Renal cortical epithelial cell (primary cell): ENCODE data around the gene SHANK1. TPM values are rescaled to one million over a fixed set of nuclear protein-coding genes. Genes with fewer than 3 reads are reported as not detected.
"Not testable (repeated sequence)": the region's sequence is repeated elsewhere in the genome, so short reads cannot be mapped to it uniquely, and the experiment has no call there.

ENCODE experiments used
- DNase-seq: peaks from one replicate; pipeline ENCODE4 v3.0.0-alpha.2; 2011; ENCODE audit warnings: low read depth
- total RNA-seq: library from RNA; depleted of rRNA; stranded (reverse); fragments of >200 nt; gene quantifications from 2 replicates; pipeline ENCODE4 v1.2.3, GENCODE V29; 2014

Gene SHANK1
- total RNA-seq, 1 donor from 2014 or later, result 0.65 TPM

GRCh38 chr19:50633973-50634372, 85.6 kb downstream of the SHANK1 start:
- no peak for DNase-seq

GRCh38 chr19:50633359-50633758, 86.2 kb downstream of the SHANK1 start:
- DNase-seq, result no peak

GRCh38 chr19:50632151-50632835, 87.3 kb downstream of the SHANK1 start:
- no peak for DNase-seq

- no peak for DNase-seq
Observed at GRCh38 chr19:50629801-50630200, 89.8 kb downstream of the SHANK1 start.

GRCh38 chr19:50629194-50629593, 90.4 kb downstream of the SHANK1 start:
- DNase-seq, result no peak

- DNase-seq, result no peak
Observed at GRCh38 chr19:50628551-50628950, 91.1 kb downstream of the SHANK1 start.

GRCh38 chr19:50628146-50628545, 91.5 kb downstream of the SHANK1 start:
- no peak for DNase-seq

GRCh38 chr19:50626795-50627194, 92.8 kb downstream of the SHANK1 start:
- DNase-seq, result no peak

- no peak for DNase-seq
Observed at GRCh38 chr19:50626011-50626410, 93.6 kb downstream of the SHANK1 start.

GRCh38 chr19:50624949-50625600, 94.5 kb downstream of the SHANK1 start:
- DNase-seq, result no peak

- not testable (repeated sequence) for DNase-seq
Observed at GRCh38 chr19:50620394-50620906, 99.2 kb downstream of the SHANK1 start.

- DNase-seq, result not testable (repeated sequence)
Observed at GRCh38 chr19:50619184-50619583, 100.4 kb downstream of the SHANK1 start.

- DNase-seq, result not testable (repeated sequence)
Observed at GRCh38 chr19:50618379-50618778, 101.2 kb downstream of the SHANK1 start.

GRCh38 chr19:50612504-50613404, 106.8 kb downstream of the SHANK1 start:
- not testable (repeated sequence) for DNase-seq

Other genes with a start within 250 kb of the SHANK1 start
- 58.3 and 78.7 TPM in 2 replicates for gene EMC10, start 243.3 kb downstream of the SHANK1 start, total RNA-seq
- gene GARIN5A, start 243.0 kb downstream of the SHANK1 start, total RNA-seq, result 0.52 and 0.89 TPM in 2 replicates
- gene JOSD2, start 208.6 kb downstream of the SHANK1 start, total RNA-seq, result 13.5 and 19.8 TPM in 2 replicates
- gene ASPDH, start 205.9 kb downstream of the SHANK1 start, total RNA-seq, result not detected in 2 replicates
- gene LRRC4B, start 151.4 kb downstream of the SHANK1 start, total RNA-seq, result 0.30 TPM in 1 of 2 replicates, not detected in the other
- gene SYT3, start 79.9 kb downstream of the SHANK1 start, total RNA-seq, result 0.40 TPM in 1 of 2 replicates, not detected in the other
- gene C19orf81, start 70.4 kb downstream of the SHANK1 start, total RNA-seq, result 0.40 TPM in 1 of 2 replicates, not detected in the other
- 0.15 and 0.52 TPM in 2 replicates for gene CLEC11A, start 3.6 kb upstream of the SHANK1 start, total RNA-seq
- not detected in 2 replicates for gene GPR32, start 50.7 kb upstream of the SHANK1 start, total RNA-seq
- gene ACP4, start 70.6 kb upstream of the SHANK1 start, total RNA-seq, result not detected in 2 replicates
- gene KLK1, start 104.0 kb upstream of the SHANK1 start, total RNA-seq, result not detected in 2 replicates
- gene KLK15, start 113.8 kb upstream of the SHANK1 start, total RNA-seq, result not detected in 2 replicates
- gene KLK3, start 135.1 kb upstream of the SHANK1 start, total RNA-seq, result not detected in 2 replicates
- not detected in 2 replicates for gene KLK2, start 153.6 kb upstream of the SHANK1 start, total RNA-seq
- not detected in 2 replicates for gene KLK4, start 191.6 kb upstream of the SHANK1 start, total RNA-seq
- 1.3 and 20.7 TPM in 2 replicates for gene KLK5, start 233.2 kb upstream of the SHANK1 start, total RNA-seq
- gene KLK6, start 249.8 kb upstream of the SHANK1 start, total RNA-seq, result 1.0 and 16.8 TPM in 2 replicates